RWPE2 (cell line): Measurements from ENCODE around the gene CXCR6.

ENCODE experiments used
- ATAC-seq: fragments of 200-7000 bp; cut with Tn5 transposase; 3 replicates; pipeline ENCODE4 v1.9.1; 2021; ENCODE audit warnings: low read depth
- DNase-seq: peaks from one replicate; pipeline ENCODE4 v3.0.0-alpha.2; 2020; ENCODE audit warnings: low spot score
- H3K27ac ChIP-seq: fragments of 450-650 bp; 2 replicates; pipeline ENCODE4 v1.5.1; 2017; ENCODE audit warnings: mild to moderate bottlenecking; ENCODE audit not compliant: poor library complexity, severe bottlenecking
- H3K27me3 ChIP-seq: fragments of 250-450 bp; sonication (Bioruptor Pico); 2 replicates; pipeline ENCODE4 v1.5.1; 2021; ENCODE audit warnings: mild to moderate bottlenecking, moderate library complexity; ENCODE audit not compliant: insufficient read depth, poor library complexity, severe bottlenecking
- H3K36me3 ChIP-seq: fragments of 250-450 bp; sonication (Bioruptor Pico); 2 replicates; pipeline ENCODE4 v1.5.1; 2020; ENCODE audit warnings: low read depth, mild to moderate bottlenecking, moderate library complexity
- H3K4me1 ChIP-seq: fragments of 250-450 bp; sonication (Bioruptor Pico); 2 replicates; pipeline ENCODE4 v1.5.1; 2021; ENCODE audit warnings: mild to moderate bottlenecking, moderate library complexity; ENCODE audit not compliant: insufficient read depth, poor library complexity, severe bottlenecking
- H3K4me3 ChIP-seq: fragments of 250-450 bp; sonication (Bioruptor Pico); 2 replicates; pipeline ENCODE4 v1.5.1; 2021; ENCODE audit warnings: mild to moderate bottlenecking, moderate library complexity; ENCODE audit not compliant: severe bottlenecking
- H3K9me3 ChIP-seq: fragments of 250-450 bp; sonication (Bioruptor Pico); 2 replicates; pipeline ENCODE4 v1.5.1; 2021; ENCODE audit warnings: mild to moderate bottlenecking, moderate library complexity; ENCODE audit not compliant: severe bottlenecking
- CTCF ChIP-seq: fragments of 450-650 bp; IDR thresholded peaks from one replicate; pipeline ENCODE4 v1.5.1; 2017; ENCODE audit warnings: mild to moderate bottlenecking, moderate library complexity; ENCODE audit not compliant: poor library complexity, severe bottlenecking

Gene CXCR6

GRCh38 chr3:45960289-45960688, 17.0 kb downstream of the CXCR6 start:
- no peaks in the 10 kb centered on the region for H3K9me3 ChIP-seq
- H3K27ac ChIP-seq = no peak overlapping the region
- DNase-seq (no peak), ATAC-seq (no peak)
- peaks cover 66% of the 10 kb centered on the region for H3K36me3 ChIP-seq
- H3K4me3 ChIP-seq = no peak overlapping the region
- no peaks in the 10 kb centered on the region for H3K27me3 ChIP-seq
- TF ChIP-seq CTCF = no peak
- H3K4me1 ChIP-seq = peaks cover 6% of the 10 kb centered on the region

- H3K36me3 ChIP-seq = peaks cover 58% of the 10 kb centered on the region
- no peaks in the 10 kb centered on the region for H3K4me1 ChIP-seq
- TF ChIP-seq CTCF = no peak
- H3K9me3 ChIP-seq = no peaks in the 10 kb centered on the region
- H3K4me3 ChIP-seq = no peak overlapping the region
- H3K27ac ChIP-seq = no peak overlapping the region
- H3K27me3 ChIP-seq = no peaks in the 10 kb centered on the region
- DNase-seq (no peak), ATAC-seq (no peak)
Observed at GRCh38 chr3:45962033-45962432, 18.8 kb downstream of the CXCR6 start.

- peaks cover 50% of the 10 kb centered on the region for H3K36me3 ChIP-seq
Observed at GRCh38 chr3:45964139-45964538, 20.9 kb downstream of the CXCR6 start.

GRCh38 chr3:45965253-45965652, 22.0 kb downstream of the CXCR6 start:
- Histone ChIP-seq H3K4me1 (no peaks in the 10 kb centered on the region), H3K27ac (no peak overlapping the region), H3K9me3 (no peaks in the 10 kb centered on the region), H3K27me3 (no peaks in the 10 kb centered on the region), H3K36me3 (peaks cover 51% of the 10 kb centered on the region), H3K4me3 (no peak overlapping the region)
- no peak for ATAC-seq
- no peak for DNase-seq
- no peak for TF ChIP-seq CTCF

More at GRCh38 chr3:45964139-45964538, 20.9 kb downstream of the CXCR6 start:
- DNase-seq (no peak), ATAC-seq (no peak)
- no peaks in the 10 kb centered on the region for H3K9me3 ChIP-seq
- H3K27me3 ChIP-seq = no peaks in the 10 kb centered on the region
- no peak overlapping the region for H3K27ac ChIP-seq
- H3K4me1 ChIP-seq = no peaks in the 10 kb centered on the region
- no peak overlapping the region for H3K4me3 ChIP-seq
- no peak for TF ChIP-seq CTCF

- no peaks in the 10 kb centered on the region for H3K9me3 ChIP-seq
- no peak overlapping the region for H3K4me3 ChIP-seq
- no peak overlapping the region for H3K27ac ChIP-seq
- TF ChIP-seq CTCF = no peak
- no peaks in the 10 kb centered on the region for H3K4me1 ChIP-seq
- peaks cover 48% of the 10 kb centered on the region for H3K36me3 ChIP-seq
- H3K27me3 ChIP-seq = no peaks in the 10 kb centered on the region
- DNase-seq (no peak), ATAC-seq (no peak)
Observed at GRCh38 chr3:45965653-45966052, 22.4 kb downstream of the CXCR6 start.
